ENCODE measurements around the gene SAMD9. TPM values are rescaled to one million over a fixed set of nuclear protein-coding genes. Genes with fewer than 3 reads are reported as not detected.
"Not testable (repeated sequence)": the region's sequence is repeated elsewhere in the genome, so short reads cannot be mapped to it uniquely, and the experiment has no call there.

SAMD9 gene
- total RNA-seq, 3 donors from 2014 or later = 5.6 to 9.2 (median 7.9) TPM

DNA sequence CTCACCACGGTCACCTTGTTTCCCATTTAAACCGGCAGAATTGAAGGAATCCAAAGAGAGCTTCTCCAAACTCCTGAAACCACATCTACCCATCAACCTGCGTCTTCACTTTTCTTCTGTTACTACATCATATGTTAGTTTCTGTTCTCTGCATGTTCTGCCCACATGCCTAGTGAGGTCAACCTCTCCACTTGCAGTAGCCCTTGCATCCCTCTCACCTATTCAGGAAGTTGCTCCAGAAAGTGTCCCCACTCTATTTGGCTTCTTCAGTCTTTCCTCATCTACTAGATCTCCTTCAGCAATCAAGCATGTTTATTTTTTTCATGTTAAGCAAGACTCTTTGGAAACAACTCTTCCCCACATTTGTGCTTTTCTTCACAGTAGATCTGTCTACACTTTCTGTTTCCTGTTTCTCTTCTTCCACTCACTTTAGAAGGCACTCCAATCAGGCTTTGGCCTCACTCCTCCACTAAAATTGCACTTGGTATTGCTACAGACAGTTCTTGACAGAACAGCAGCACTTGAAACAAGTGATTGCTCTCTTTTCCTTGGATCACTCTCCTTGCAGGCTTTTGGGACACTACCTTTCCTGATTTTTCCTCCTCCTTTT, 22.9 kb upstream of the SAMD9 start:
- intact Hi-C loops (cut with DNase I; ENCODE audit: low total_unique reads) = no loop called here
- H3K36me3 ChIP-seq = peaks cover 14% of the 10 kb centered on the region

DNA sequence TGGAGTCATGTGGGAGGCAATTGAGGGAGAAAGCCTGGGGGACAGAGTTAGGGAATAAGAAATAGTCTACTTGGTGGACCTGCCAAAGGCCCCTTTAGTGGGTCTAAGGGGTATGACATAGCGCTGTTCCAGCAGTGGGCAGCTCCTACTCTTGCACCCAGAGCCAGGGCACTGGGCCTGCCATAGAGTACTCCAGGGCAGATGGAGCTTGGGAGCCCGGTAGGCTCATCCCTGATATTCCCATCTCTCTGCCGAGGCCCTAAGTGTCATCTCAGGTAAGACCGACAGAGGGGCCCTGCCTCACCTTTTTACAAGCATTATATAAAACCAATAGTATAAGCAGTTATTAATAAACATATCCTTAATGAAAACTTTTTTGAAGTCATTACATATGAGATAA, 20.8 kb upstream of the SAMD9 start:
- no peak for DNase-seq (ENCODE audit: low spot score in 2 of 2)
- H3K4me1 ChIP-seq = no peaks in the 10 kb centered on the region
- peaks cover 21% of the 10 kb centered on the region for H3K36me3 ChIP-seq
- no peaks in the 10 kb centered on the region for H3K27me3 ChIP-seq
- TF ChIP-seq, protein P1, sequence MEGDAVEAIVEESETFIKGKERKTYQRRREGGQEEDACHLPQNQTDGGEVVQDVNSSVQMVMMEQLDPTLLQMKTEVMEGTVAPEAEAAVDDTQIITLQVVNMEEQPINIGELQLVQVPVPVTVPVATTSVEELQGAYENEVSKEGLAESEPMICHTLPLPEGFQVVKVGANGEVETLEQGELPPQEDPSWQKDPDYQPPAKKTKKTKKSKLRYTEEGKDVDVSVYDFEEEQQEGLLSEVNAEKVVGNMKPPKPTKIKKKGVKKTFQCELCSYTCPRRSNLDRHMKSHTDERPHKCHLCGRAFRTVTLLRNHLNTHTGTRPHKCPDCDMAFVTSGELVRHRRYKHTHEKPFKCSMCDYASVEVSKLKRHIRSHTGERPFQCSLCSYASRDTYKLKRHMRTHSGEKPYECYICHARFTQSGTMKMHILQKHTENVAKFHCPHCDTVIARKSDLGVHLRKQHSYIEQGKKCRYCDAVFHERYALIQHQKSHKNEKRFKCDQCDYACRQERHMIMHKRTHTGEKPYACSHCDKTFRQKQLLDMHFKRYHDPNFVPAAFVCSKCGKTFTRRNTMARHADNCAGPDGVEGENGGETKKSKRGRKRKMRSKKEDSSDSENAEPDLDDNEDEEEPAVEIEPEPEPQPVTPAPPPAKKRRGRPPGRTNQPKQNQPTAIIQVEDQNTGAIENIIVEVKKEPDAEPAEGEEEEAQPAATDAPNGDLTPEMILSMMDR (IDR thresholded peaks at IDR 0.05) = no peak
- TF ChIP-seq POLR2A (IDR thresholded peaks at IDR 0.05) (no peak), POLR2AphosphoS5 (IDR thresholded peaks at IDR 0.05) (no peak)
- intact Hi-C loops (cut with DNase I; ENCODE audit: low total_unique reads) = no loop called here
- peaks cover 62 to 70% of the 10 kb centered on the region in 2 donors for H3K9me3 ChIP-seq
- no peak overlapping the region for H3K4me3 ChIP-seq
- H3K27ac ChIP-seq = no peak overlapping the region

More for the DNA sequence above, 22.9 kb upstream of the SAMD9 start:
- no peak for DNase-seq (ENCODE audit: low spot score in 2 of 2)
- H3K4me3 ChIP-seq = no peak overlapping the region
- peaks cover 41 to 50% of the 10 kb centered on the region in 2 donors for H3K9me3 ChIP-seq
- TF ChIP-seq POLR2A (IDR thresholded peaks at IDR 0.05) = no peak
- TF ChIP-seq POLR2AphosphoS5 (IDR thresholded peaks at IDR 0.05) = no peak
- TF ChIP-seq, protein P1 (IDR thresholded peaks at IDR 0.05) = no peak
- H3K4me1 ChIP-seq = no peaks in the 10 kb centered on the region
- no peak overlapping the region for H3K27ac ChIP-seq
- no peaks in the 10 kb centered on the region for H3K27me3 ChIP-seq

DNA sequence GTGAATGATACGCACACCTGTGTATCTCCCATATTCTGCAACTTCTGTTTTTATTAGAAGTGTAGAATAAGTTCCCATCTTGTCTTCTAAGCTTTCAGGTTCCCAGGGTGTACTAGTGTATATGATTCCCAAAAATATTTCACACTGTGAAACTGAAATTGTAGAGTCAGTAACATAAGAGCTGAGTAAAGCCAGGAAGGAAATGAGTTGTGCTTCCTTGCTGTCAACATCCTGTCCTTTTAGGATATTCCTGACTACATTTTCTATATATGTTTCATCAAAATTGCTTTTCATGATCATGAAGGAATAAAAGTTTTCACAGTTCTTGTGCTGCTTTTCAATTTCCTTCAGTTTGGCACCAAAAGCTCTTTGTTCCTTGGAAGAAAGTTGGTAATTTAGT, 15.2 kb upstream of the SAMD9 start:
- H3K27me3 ChIP-seq = no peaks in the 10 kb centered on the region
- TF ChIP-seq, protein P1 (IDR thresholded peaks at IDR 0.05) = no peak
- no peak for TF ChIP-seq POLR2AphosphoS5 (IDR thresholded peaks at IDR 0.05)
- no peak for TF ChIP-seq POLR2A (IDR thresholded peaks at IDR 0.05)
- no peak for DNase-seq (ENCODE audit: low spot score in 2 of 2)
- peaks cover 11% of the 10 kb centered on the region for H3K36me3 ChIP-seq
- no peak overlapping the region for H3K27ac ChIP-seq
- no peaks in the 10 kb centered on the region for H3K4me1 ChIP-seq
- peaks cover 78 to 84% of the 10 kb centered on the region in 2 donors for H3K9me3 ChIP-seq
- intact Hi-C loops (cut with DNase I; ENCODE audit: low total_unique reads) = no loop called here
- no peak overlapping the region for H3K4me3 ChIP-seq

DNA sequence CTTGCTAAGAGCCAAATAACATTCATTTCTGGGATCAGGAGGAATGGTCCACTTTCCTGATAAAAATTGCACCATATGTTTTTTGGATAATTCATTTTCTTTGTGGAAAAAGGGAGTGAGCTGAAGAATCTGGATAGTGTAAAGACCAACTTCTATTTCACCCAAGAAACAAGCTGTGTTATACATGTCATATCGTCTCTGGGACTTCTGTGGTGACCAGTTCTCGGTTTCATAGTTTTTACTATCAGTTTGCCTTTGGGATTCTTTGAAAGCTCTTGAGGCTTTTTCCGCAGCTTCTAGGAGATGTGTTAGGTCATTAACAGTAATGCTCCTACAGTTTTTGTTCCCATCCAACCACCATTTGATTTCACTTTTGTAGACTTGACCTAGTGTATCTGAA, 14.4 kb upstream of the SAMD9 start:
- H3K4me3 ChIP-seq = no peak overlapping the region
- peaks cover 82 to 85% of the 10 kb centered on the region in 2 donors for H3K9me3 ChIP-seq
- H3K27me3 ChIP-seq = no peaks in the 10 kb centered on the region
- no peak overlapping the region for H3K27ac ChIP-seq
- peaks cover 11% of the 10 kb centered on the region for H3K36me3 ChIP-seq
- TF ChIP-seq POLR2AphosphoS5 (IDR thresholded peaks at IDR 0.05) = no peak
- TF ChIP-seq, protein P1 (IDR thresholded peaks at IDR 0.05) = no peak
- no peak for DNase-seq (ENCODE audit: low spot score in 2 of 2)
- intact Hi-C loops (cut with DNase I; ENCODE audit: low total_unique reads) = no loop called here
- no peaks in the 10 kb centered on the region for H3K4me1 ChIP-seq

DNA sequence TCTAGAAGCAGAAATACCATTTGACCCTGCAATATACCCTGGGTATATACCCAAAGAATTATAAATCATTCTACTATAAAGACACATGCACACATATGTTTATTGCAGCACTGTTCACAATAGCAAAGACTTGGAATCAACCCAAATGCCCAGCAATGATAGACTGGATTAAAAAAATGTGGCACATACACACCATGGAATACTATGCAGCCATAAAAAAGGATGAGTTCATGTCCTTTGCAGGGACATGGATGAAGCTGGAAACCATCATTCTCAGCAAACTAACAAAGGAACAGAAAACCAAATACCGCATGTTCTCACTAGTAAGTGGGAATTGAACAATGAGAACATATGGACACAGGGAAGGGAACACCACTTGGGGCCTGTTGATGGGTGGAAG, 9.2 kb upstream of the SAMD9 start:
- intact Hi-C loops (cut with DNase I; ENCODE audit: low total_unique reads); H3K36me3 ChIP-seq; H3K4me1 ChIP-seq; DNase-seq (ENCODE audit: low spot score in 2 of 2); H3K4me3 ChIP-seq; H3K27ac ChIP-seq; H3K27me3 ChIP-seq: not testable (repeated sequence)
- peaks cover 40 to 42% of the 10 kb centered on the region in 2 donors for H3K9me3 ChIP-seq

DNA sequence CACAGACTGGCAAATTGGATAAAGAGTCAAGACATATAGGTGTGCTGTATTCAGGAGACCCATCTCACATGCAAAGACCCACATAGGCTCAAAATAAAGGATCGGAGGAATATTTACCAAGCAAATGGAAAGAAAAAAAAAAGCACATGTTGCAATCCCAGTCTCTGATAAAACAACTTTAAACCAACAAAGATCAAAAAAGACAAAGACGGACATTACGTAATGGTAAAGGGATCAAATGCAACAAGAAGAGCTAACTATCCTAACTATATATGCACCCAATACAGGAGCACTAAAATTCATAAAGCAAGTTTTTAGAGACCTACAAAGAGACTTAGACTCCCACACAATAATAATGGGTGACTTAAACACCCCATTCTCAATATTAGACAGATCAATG, 5.8 kb upstream of the SAMD9 start:
- H3K36me3 ChIP-seq; H3K27ac ChIP-seq; H3K27me3 ChIP-seq; DNase-seq (ENCODE audit: low spot score in 2 of 2); H3K4me1 ChIP-seq; H3K4me3 ChIP-seq; intact Hi-C loops (cut with DNase I; ENCODE audit: low total_unique reads): not testable (repeated sequence)
- peaks cover 14 to 20% of the 10 kb centered on the region in 2 donors for H3K9me3 ChIP-seq
